ENCODE data around the gene MFSD6. TPM values are rescaled to one million over a fixed set of nuclear protein-coding genes. Genes with fewer than 3 reads are reported as not detected.

Gene MFSD6
- total RNA-seq, 4 donors from 2014 or later, result 81.2 to 157 (median 133) TPM

GRCh38 chr2:190455358-190456095 is 47.4 kb downstream of the MFSD6 start:
- Histone ChIP-seq H3K27ac (no peak overlapping the region), H3K4me3 (no peak overlapping the region), H3K9me3 (no peaks in the 10 kb centered on the region), H3K27me3 (no peaks in the 10 kb centered on the region), H3K36me3 (peaks cover 0 to 34% (median 0%) of the 10 kb centered on the region in 3 donors), H3K4me1 (peaks cover 0 to 18% (median 4%) of the 10 kb centered on the region in 3 donors)
- intact Hi-C loops (cut with DNase I), result no loop called here
- no peak for TF ChIP-seq POLR2A (IDR thresholded peaks at IDR 0.05)
- no peak for TF ChIP-seq CTCF (IDR thresholded peaks at IDR 0.05)
- 83 to 84% methylated on average over 7 of the region's 7 CpGs for WGBS, 2 donors
- DNase-seq, result no peak

DNA sequence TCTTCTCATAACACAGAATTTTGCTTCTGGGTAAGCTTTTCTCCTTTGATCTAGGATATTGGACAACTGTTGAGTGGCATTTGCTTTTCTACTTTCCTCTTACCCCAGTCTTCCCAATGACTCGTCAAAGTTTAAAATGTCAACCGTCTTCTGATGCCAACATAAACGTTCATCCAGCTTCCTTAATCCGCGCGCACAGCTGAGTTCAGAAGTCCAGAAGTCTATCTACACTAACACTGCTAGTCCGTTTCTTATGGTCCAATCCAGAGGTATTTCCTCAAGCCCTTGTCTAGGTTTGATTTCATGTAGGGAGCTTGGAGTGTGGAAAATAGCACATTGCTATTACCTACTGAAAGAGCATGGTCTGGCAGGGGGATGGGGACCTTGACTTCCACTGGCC is 48.7 kb downstream of the MFSD6 start:
- peaks cover 0 to 34% (median 0%) of the 10 kb centered on the region in 3 donors for H3K36me3 ChIP-seq
- H3K27me3 ChIP-seq, result no peaks in the 10 kb centered on the region
- intact Hi-C loops (cut with DNase I), result no loop called here
- H3K27ac ChIP-seq, result no peak overlapping the region
- peaks cover 0 to 13% (median 0%) of the 10 kb centered on the region in 3 donors for H3K4me1 ChIP-seq
- H3K4me3 ChIP-seq, result no peak overlapping the region
- DNase-seq, result no peak
- no peaks in the 10 kb centered on the region for H3K9me3 ChIP-seq
- no peak for TF ChIP-seq POLR2A (IDR thresholded peaks at IDR 0.05)
- no peak for TF ChIP-seq CTCF (IDR thresholded peaks at IDR 0.05)
- WGBS, 2 donors, result 75 to 83% methylated on average over 7 of the region's 7 CpGs

- no peak for DNase-seq
- no peak overlapping the region for H3K4me3 ChIP-seq
- no peak overlapping the region for H3K27ac ChIP-seq
- TF ChIP-seq POLR2A (IDR thresholded peaks at IDR 0.05) (no peak), CTCF (IDR thresholded peaks at IDR 0.05) (no peak)
- peaks cover 0 to 34% (median 0%) of the 10 kb centered on the region in 3 donors for H3K36me3 ChIP-seq
- no peaks in the 10 kb centered on the region for H3K27me3 ChIP-seq
- no peaks in the 10 kb centered on the region for H3K9me3 ChIP-seq
- WGBS, 2 donors, result 93 to 95% methylated on average over 2 of the region's 2 CpGs
- intact Hi-C loops (cut with DNase I), result no loop called here
- peaks cover 0 to 9% (median 0%) of the 10 kb centered on the region in 3 donors for H3K4me1 ChIP-seq
These were observed 49.1 kb downstream of the MFSD6 start for GRCh38 chr2:190457256-190457655.

- TF ChIP-seq POLR2A (IDR thresholded peaks at IDR 0.05), result no peak
- no peak for TF ChIP-seq CTCF (IDR thresholded peaks at IDR 0.05)
- H3K4me3 ChIP-seq, result no peak overlapping the region
- H3K9me3 ChIP-seq, result no peaks in the 10 kb centered on the region
- H3K27me3 ChIP-seq, result no peaks in the 10 kb centered on the region
- peaks cover 0 to 9% (median 0%) of the 10 kb centered on the region in 3 donors for H3K4me1 ChIP-seq
- no peak overlapping the region for H3K27ac ChIP-seq
- intact Hi-C loops (cut with DNase I), result no loop called here
- WGBS, 2 donors, result 88 to 90% methylated on average over 8 of the region's 8 CpGs
- peaks cover 0 to 30% (median 0%) of the 10 kb centered on the region in 3 donors for H3K36me3 ChIP-seq
- DNase-seq, result no peak
These were observed 50.4 kb downstream of the MFSD6 start for GRCh38 chr2:190458352-190459107.

- peaks cover 0 to 9% (median 0%) of the 10 kb centered on the region in 3 donors for H3K4me1 ChIP-seq
- DNase-seq, result no peak
- H3K27ac ChIP-seq, result no peak overlapping the region
- WGBS, 2 donors, result 97 to 100% methylated on average over 1 of the region's 1 CpG
- TF ChIP-seq POLR2A (IDR thresholded peaks at IDR 0.05), result no peak
- TF ChIP-seq CTCF (IDR thresholded peaks at IDR 0.05), result no peak
- H3K9me3 ChIP-seq, result no peaks in the 10 kb centered on the region
- H3K4me3 ChIP-seq, result no peak overlapping the region
- H3K27me3 ChIP-seq, result no peaks in the 10 kb centered on the region
- intact Hi-C loops (cut with DNase I), result no loop called here
- peaks cover 0 to 18% (median 0%) of the 10 kb centered on the region in 3 donors for H3K36me3 ChIP-seq
These were observed 51.7 kb downstream of the MFSD6 start for GRCh38 chr2:190459881-190460280.

Data from esophagus squamous epithelium (tissue), 5 donors.